ENCODE results near the gene TMEM240.
A peak's percentile ranks its signal among the peaks of the same experiment; 100 is the strongest.
"Not testable (repeated sequence)": the region's sequence is repeated elsewhere in the genome, so short reads cannot be mapped to it uniquely, and the experiment has no call there.

TMEM240 gene

GRCh38 chr1:1511533-1512285 is 28.7 kb downstream of the TMEM240 start, which contains the start of gene ATAD3A:
Gene ATAD3A (plus strand): TSS chr1:1512162. CDS start chr1:1512269, 107 bp downstream.
- peak within 1 kb of the TSS; percentile 96 for H3K4me3 ChIP-seq (ENCODE audit: low read depth, low read length)
- TF ChIP-seq, protein P1, sequence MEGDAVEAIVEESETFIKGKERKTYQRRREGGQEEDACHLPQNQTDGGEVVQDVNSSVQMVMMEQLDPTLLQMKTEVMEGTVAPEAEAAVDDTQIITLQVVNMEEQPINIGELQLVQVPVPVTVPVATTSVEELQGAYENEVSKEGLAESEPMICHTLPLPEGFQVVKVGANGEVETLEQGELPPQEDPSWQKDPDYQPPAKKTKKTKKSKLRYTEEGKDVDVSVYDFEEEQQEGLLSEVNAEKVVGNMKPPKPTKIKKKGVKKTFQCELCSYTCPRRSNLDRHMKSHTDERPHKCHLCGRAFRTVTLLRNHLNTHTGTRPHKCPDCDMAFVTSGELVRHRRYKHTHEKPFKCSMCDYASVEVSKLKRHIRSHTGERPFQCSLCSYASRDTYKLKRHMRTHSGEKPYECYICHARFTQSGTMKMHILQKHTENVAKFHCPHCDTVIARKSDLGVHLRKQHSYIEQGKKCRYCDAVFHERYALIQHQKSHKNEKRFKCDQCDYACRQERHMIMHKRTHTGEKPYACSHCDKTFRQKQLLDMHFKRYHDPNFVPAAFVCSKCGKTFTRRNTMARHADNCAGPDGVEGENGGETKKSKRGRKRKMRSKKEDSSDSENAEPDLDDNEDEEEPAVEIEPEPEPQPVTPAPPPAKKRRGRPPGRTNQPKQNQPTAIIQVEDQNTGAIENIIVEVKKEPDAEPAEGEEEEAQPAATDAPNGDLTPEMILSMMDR (IDR thresholded peaks at IDR 0.05; ENCODE audit: low read depth, low read length, missing control alignments), result no peak
- peak; percentile 89 for DNase-seq (ENCODE audit: low read depth)

- H3K4me3 ChIP-seq (ENCODE audit: low read depth, low read length), result peak overlapping the region; percentile 96
- no peak for DNase-seq (ENCODE audit: low read depth)
- TF ChIP-seq, protein P1 (IDR thresholded peaks at IDR 0.05; ENCODE audit: low read depth, low read length, missing control alignments), result peak; percentile 2
Observed at GRCh38 chr1:1510912-1511532, 29.4 kb downstream of the TMEM240 start.

- not testable (repeated sequence) for DNase-seq (ENCODE audit: low read depth)
Observed at GRCh38 chr1:1509465-1509850, 31.0 kb downstream of the TMEM240 start.

GRCh38 chr1:1508775-1509464 is 31.5 kb downstream of the TMEM240 start:
- not testable (repeated sequence) for DNase-seq (ENCODE audit: low read depth); H3K4me3 ChIP-seq (ENCODE audit: low read depth, low read length)

More at GRCh38 chr1:1509465-1509850, 31.0 kb downstream of the TMEM240 start:
- not testable (repeated sequence) for H3K4me3 ChIP-seq (ENCODE audit: low read depth, low read length)

DNA sequence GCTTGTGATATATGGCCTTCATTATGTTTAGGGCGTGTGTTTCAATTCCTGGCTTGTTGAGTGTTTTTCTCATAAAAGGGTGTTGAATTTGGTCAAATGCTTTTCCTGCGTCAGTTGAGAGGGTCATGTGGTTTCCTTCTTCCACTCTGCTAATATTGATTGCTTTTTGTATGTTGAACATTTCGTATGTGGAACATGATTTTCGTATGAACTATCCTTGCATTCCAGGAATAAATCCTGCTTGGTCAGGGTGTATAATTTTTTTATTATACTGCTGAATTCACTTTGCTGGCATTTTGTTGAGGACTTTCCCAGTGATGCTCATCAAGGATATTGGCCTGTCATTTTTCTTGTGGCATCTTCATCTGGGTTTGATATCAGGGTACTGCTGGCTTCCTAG is 33.1 kb downstream of the TMEM240 start:
- TF ChIP-seq, protein P1 (IDR thresholded peaks at IDR 0.05; ENCODE audit: low read depth, low read length, missing control alignments), result no peak

DNA sequence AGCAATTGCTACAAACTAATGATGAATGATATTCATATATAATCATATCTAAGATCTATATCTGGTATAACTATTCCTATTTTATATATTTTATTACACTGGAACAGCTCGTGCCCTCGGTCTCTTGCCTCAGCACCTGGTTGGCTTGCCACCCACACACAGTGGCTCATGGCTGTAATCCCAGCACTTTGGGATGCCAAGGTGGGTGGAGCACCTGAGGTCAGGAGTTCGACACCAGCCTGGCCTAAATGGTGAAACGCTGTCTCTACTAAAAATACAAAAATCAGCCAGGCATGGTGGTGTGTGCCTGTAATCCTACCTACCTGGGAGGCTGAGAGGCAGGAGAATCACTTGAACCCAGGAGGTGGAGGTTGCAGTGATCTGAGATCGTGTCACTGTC is 34.6 kb downstream of the TMEM240 start:
- not testable (repeated sequence) for DNase-seq (ENCODE audit: low read depth); H3K4me3 ChIP-seq (ENCODE audit: low read depth, low read length)

More for the DNA sequence above, 33.1 kb downstream of the TMEM240 start:
- no peak for DNase-seq (ENCODE audit: low read depth)
- no peak overlapping the region for H3K4me3 ChIP-seq (ENCODE audit: low read depth, low read length)

DNA sequence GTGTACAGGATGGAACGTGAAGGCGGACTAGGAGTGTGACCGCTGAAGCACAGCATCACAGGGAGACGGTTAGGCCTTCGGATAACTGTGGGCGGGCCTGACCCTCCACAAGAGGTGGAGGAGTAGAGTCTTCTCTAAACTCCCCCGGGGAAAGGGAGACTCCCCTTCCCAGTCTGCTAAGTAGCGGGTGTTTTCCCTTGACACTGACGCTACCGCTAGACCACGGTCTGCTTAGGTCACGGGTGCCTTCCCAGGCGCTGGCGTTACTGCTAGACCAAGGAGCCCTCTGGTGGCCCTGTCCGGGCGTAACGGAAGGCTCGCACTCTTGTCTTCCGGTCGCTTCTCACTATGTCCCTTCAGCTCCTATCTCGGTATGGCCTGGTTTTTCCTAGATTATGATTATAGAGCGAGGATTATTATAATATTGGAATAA is 35.0 kb downstream of the TMEM240 start:
- H3K4me3 ChIP-seq (ENCODE audit: low read depth, low read length); DNase-seq (ENCODE audit: low read depth): not testable (repeated sequence)
- TF ChIP-seq, protein P1 (IDR thresholded peaks at IDR 0.05; ENCODE audit: low read depth, low read length, missing control alignments), result peak; percentile 34

- not testable (repeated sequence) for DNase-seq (ENCODE audit: low read depth); H3K4me3 ChIP-seq (ENCODE audit: low read depth, low read length)
- TF ChIP-seq, protein P1 (IDR thresholded peaks at IDR 0.05; ENCODE audit: low read depth, low read length, missing control alignments), result peak; percentile 63
Observed at GRCh38 chr1:1504777-1505365, 35.6 kb downstream of the TMEM240 start.

DNA sequence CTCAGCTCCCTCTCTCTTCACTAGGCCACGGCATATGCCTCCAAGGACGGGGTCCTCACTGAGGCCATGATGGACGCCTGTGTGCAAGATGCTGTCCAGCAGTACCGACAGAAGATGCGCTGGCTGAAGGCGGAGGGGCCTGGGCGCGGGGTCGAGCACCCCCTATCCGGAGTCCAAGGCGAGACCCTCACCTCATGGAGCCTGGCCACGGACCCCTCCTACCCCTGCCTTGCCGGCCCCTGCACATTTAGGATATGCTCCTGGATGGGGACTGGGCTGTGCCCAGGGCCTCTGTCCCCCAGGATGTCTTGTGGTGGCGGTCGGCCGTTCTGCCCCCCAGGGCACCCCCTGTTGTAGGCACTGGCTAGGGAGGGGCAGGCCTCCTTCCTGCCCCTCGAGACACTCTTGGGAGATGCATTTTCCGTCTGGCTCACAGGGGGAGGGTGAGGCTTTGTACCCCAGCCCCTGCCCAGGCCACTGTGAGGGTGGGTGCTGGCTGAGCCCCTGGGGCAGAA is 44.9 kb downstream of the TMEM240 start:
- not testable (repeated sequence) for H3K4me3 ChIP-seq (ENCODE audit: low read depth, low read length); DNase-seq (ENCODE audit: low read depth)

GRCh38 chr1:1494311-1494710 is 46.1 kb downstream of the TMEM240 start:
- H3K4me3 ChIP-seq (ENCODE audit: low read depth, low read length); DNase-seq (ENCODE audit: low read depth): not testable (repeated sequence)

All from GM12864 (cell line).